Adrenal gland (tissue), 12 donors: Measurements from ENCODE around the gene RIC3. TPM values are rescaled to one million over a fixed set of nuclear protein-coding genes. Genes with fewer than 3 reads are reported as not detected.

Source experiments
- DNase-seq, 7 donors: peaks; one replicate each; pipeline ENCODE4 v3.0.0-alpha.2; 2019 to 2020
- H3K27ac ChIP-seq, 5 donors: fragments of 200-600 bp; sonication (generic) in 4 of 5; 1 replicate in 3 of 5; 2 replicates in 2 of 5; pipeline versions ENCODE4 v1.5.1 to v1.8.0; 2016 to 2020; ENCODE audit warnings: mild to moderate bottlenecking in 1 of 5
- H3K27me3 ChIP-seq: fragments of 200-600 bp; 2 replicates; pipeline ENCODE4 v1.8.0; 2021
- H3K36me3 ChIP-seq, 2 donors: fragments of 200-600 bp; replicated peaks in 1 of 2; 1 replicate in 1 of 2; 2 replicates in 1 of 2; pipeline versions ENCODE4 v1.5.1 to v1.8.0; 2018 to 2022
- H3K4me1 ChIP-seq, 2 donors: fragments of 200-600 bp; replicated peaks in 1 of 2; 1 replicate in 1 of 2; 2 replicates in 1 of 2; pipeline versions ENCODE4 v1.5.1 to v1.8.0; 2018 to 2021
- H3K4me3 ChIP-seq, 4 donors: fragments of 200-600 bp; sonication (generic) in 3 of 4; one replicate each; pipeline ENCODE4 v1.5.1; 2016 to 2018
- H3K9me3 ChIP-seq, 3 donors: fragments of 200-600 bp; sonication (generic) in 1 of 3; replicated peaks in 1 of 3; 1 replicate in 2 of 3; 2 replicates in 1 of 3; pipeline versions ENCODE4 v1.5.1 to v1.8.0; 2016 to 2021
- CTCF ChIP-seq, 6 experiments: fragments of 450-650 bp in 4 of 6; fragments of 200-600 bp in 2 of 6; sonication (generic) in 1 of 6; IDR thresholded peaks; 1 replicate in 5 of 6; 2 replicates in 1 of 6; pipeline versions ENCODE4 v1.5.1 to v1.8.0; 2016 to 2021; ENCODE audit warnings: antibody characterized with exemption in 6 of 6, mild to moderate bottlenecking in 2 of 6, moderate library complexity in 1 of 6
- POLR2A ChIP-seq, 2 donors: fragments of 450-650 bp; IDR thresholded peaks; one replicate each; pipeline ENCODE4 v1.6.1; 2017; ENCODE audit warnings: antibody characterized with exemption in 2 of 2, mild to moderate bottlenecking in 2 of 2, moderate library complexity in 1 of 2
- WGBS, 4 donors: extraction: QIAGEN DNeasy Blood & Tissue Kit in 2 of 4; methylation state at CpG; one replicate each; pipeline versions ENCODE4 v1.1.5 to v1.1.7; 2013 to 2017; 5-methylcytosine and 5-hydroxymethylcytosine counted together
- intact Hi-C, 2 donors: fragments of 100-400 bp; cut with DNase I; formaldehyde crosslinking; loops; one replicate each; pipeline versions ENCODE4 v1.14.1 to v1.15.0; 2022 to 2023
- polyA plus RNA-seq, 3 donors: library from polyadenylated mRNA; stranded (reverse); fragments of 200-250 nt in 2 of 3; fragments of 350-450 nt in 1 of 3; fragmentation: Illumina TruSeq in 1 of 3; extraction: RNeasy Lipid Tissue Mini Kit (QIAGEN cat#74804) in 1 of 3; gene quantifications; one replicate each; pipeline ENCODE4 v1.2.3, GENCODE V29; 2013 to 2014
- total RNA-seq, 9 donors: library from RNA; depleted of rRNA in 4 of 9; stranded (reverse); fragments of >200 nt in 4 of 9; fragments of 120-200 nt in 1 of 9; fragmentation: NEBNext Ultra II Directional in 1 of 9; extraction: Animal tissue kit (Norgen Biotek cat#: 25700) in 1 of 9; gene quantifications; one replicate each; pipeline versions ENCODE4 v1.1.0 to v1.2.4, GENCODE V29; 2013 to 2023
- donor health status: healthy with polysubstance abuse.
- donor health status: Bipolar disorder and iron deficiency.
- donor health status: DM: yes; HTN: yes; CAD: no.
- donor health status: DM: no; HTN: no; CAD: no.
- donor health status: DM: no; HTN: no; CAD: no.
- donor health status: DM: yes; HTN: yes; CAD: no.

The RIC3 gene
- total and polyA plus RNA-seq, 12 donors: 11.0 to 45.5 (median 29.4) TPM

GRCh38 chr11:8206251-8207079, 37.6 kb upstream of the RIC3 start:
- H3K9me3 ChIP-seq: no peaks in the 10 kb centered on the region
- H3K27ac ChIP-seq: peak overlapping the region in 3 of 5 donors; percentile 13 to 80 (median 54)
- no peaks in the 10 kb centered on the region for H3K36me3 ChIP-seq
- intact Hi-C loops: no loop called here
- peaks cover 4% of the 10 kb centered on the region for H3K27me3 ChIP-seq
- no peak overlapping the region for H3K4me3 ChIP-seq
- TF ChIP-seq POLR2A (IDR thresholded peaks at IDR 0.05): no peak
- TF ChIP-seq CTCF (IDR thresholded peaks at IDR 0.05): no peak
- peak in 6 of 7 donors; percentile 29 to 70 (median 40) for DNase-seq
- H3K4me1 ChIP-seq: no peaks in the 10 kb centered on the region
- WGBS, 4 donors: 39 to 65% (median 48%) methylated on average over 23 to 31 of the region's 31 CpGs

GRCh38 chr11:8205566-8205965, 36.7 kb upstream of the RIC3 start:
- 88 to 95% (median 91%) methylated on average over 8 of the region's 8 CpGs for WGBS, 4 donors
- intact Hi-C loops: no loop called here
- Histone ChIP-seq H3K36me3 (no peaks in the 10 kb centered on the region), H3K27me3 (peaks cover 4% of the 10 kb centered on the region), H3K9me3 (no peaks in the 10 kb centered on the region), H3K4me1 (no peaks in the 10 kb centered on the region), H3K4me3 (no peak overlapping the region), H3K27ac (peak overlapping the region in 1 of 5 donors; percentile 32)
- no peak for TF ChIP-seq CTCF (IDR thresholded peaks at IDR 0.05)
- no peak for TF ChIP-seq POLR2A (IDR thresholded peaks at IDR 0.05)
- DNase-seq: peak in 1 of 7 donors; percentile 31

DNA sequence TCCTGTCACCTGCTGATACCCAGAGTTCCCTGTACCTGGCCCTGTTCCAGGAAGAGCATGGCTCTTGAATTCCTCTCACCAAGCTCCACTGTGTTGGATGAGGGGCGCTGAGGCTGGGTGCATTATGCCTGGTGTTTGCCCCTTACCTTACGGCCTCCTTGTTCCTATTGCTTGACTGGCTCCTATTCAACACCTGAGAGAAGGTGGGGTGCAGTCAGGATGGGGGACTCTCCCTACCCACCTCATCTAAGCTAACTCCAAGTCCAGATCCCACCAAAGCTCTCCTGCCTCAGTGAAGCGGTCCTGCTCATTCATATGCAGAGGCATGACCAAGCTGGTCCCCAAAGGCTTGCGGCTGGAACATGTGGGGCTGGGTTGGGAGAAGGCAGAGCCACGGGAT, 35.8 kb upstream of the RIC3 start:
- intact Hi-C loops: no loop called here
- TF ChIP-seq POLR2A (IDR thresholded peaks at IDR 0.05) (no peak), CTCF (IDR thresholded peaks at IDR 0.05) (no peak)
- DNase-seq: peak in 1 of 7 donors; percentile 39
- H3K9me3 ChIP-seq: no peaks in the 10 kb centered on the region
- no peak overlapping the region for H3K27ac ChIP-seq
- WGBS, 4 donors: 52 to 81% (median 53%) methylated on average over 5 of the region's 5 CpGs
- no peaks in the 10 kb centered on the region for H3K4me1 ChIP-seq
- peaks cover 4% of the 10 kb centered on the region for H3K27me3 ChIP-seq
- no peaks in the 10 kb centered on the region for H3K36me3 ChIP-seq
- H3K4me3 ChIP-seq: no peak overlapping the region

GRCh38 chr11:8204025-8204424, 35.2 kb upstream of the RIC3 start:
- intact Hi-C loops: no loop called here
- TF ChIP-seq POLR2A (IDR thresholded peaks at IDR 0.05): no peak
- no peak for TF ChIP-seq CTCF (IDR thresholded peaks at IDR 0.05)
- no peak overlapping the region for H3K27ac ChIP-seq
- peak in 1 of 7 donors; percentile 13 for DNase-seq
- peaks cover 4% of the 10 kb centered on the region for H3K27me3 ChIP-seq
- WGBS, 4 donors: 60 to 71% (median 65%) methylated on average over 3 to 5 of the region's 5 CpGs
- no peaks in the 10 kb centered on the region for H3K4me1 ChIP-seq
- H3K9me3 ChIP-seq: no peaks in the 10 kb centered on the region
- no peak overlapping the region for H3K4me3 ChIP-seq
- H3K36me3 ChIP-seq: no peaks in the 10 kb centered on the region
